ENCODE measurements around the gene PDLIM5. TPM values are rescaled to one million over a fixed set of nuclear protein-coding genes. Genes with fewer than 3 reads are reported as not detected.
A peak's percentile ranks its signal among the peaks of the same experiment; 100 is the strongest.

The PDLIM5 gene
- total and polyA plus RNA-seq, 5 donors from 2014 or later: 36.5 to 64.5 (median 45.3) TPM

GRCh38 chr4:94523617-94524016 is 71.9 kb downstream of the PDLIM5 start:
- Mint-ChIP-seq H3K4me3 (no peak overlapping the region), H3K27ac (no peak overlapping the region), H3K9me3 (no peaks in the 10 kb centered on the region), H3K27me3 (no peaks in the 10 kb centered on the region), H3K4me1 (peaks cover 11 to 31% (median 20%) of the 10 kb centered on the region in 4 donors), H3K36me3 (peaks cover 9% of the 10 kb centered on the region)
- peaks cover 2% of the 10 kb centered on the region for H3K36me3 ChIP-seq (ENCODE audit: control insufficient read depth, insufficient read depth, low read length)
- ATAC-seq (ENCODE audit: low read depth in 2 of 2) (no peak), DNase-seq (no peak)
- no peak overlapping the region for H3K4me3 ChIP-seq (ENCODE audit: low read depth, low read length)
- no peaks in the 10 kb centered on the region for H3K4me1 ChIP-seq (ENCODE audit: control insufficient read depth, insufficient read depth, low read length, poor library complexity, severe bottlenecking)
- H3K9me3 ChIP-seq (ENCODE audit: control insufficient read depth in 2 of 2, low read length in 2 of 2): no peaks in the 10 kb centered on the region
- no peaks in the 10 kb centered on the region for H3K27me3 ChIP-seq (ENCODE audit: control insufficient read depth, insufficient read depth, low read length)
- H3K27ac ChIP-seq (ENCODE audit: insufficient read depth, low read length, poor library complexity, severe bottlenecking): no peak overlapping the region

- Histone ChIP-seq H3K36me3 (ENCODE audit: control insufficient read depth, insufficient read depth, low read length) (peaks cover 2% of the 10 kb centered on the region), H3K27me3 (ENCODE audit: control insufficient read depth, insufficient read depth, low read length) (no peaks in the 10 kb centered on the region), H3K27ac (ENCODE audit: insufficient read depth, low read length, poor library complexity, severe bottlenecking) (no peak overlapping the region), H3K4me3 (ENCODE audit: low read depth, low read length) (no peak overlapping the region), H3K4me1 (ENCODE audit: control insufficient read depth, insufficient read depth, low read length, poor library complexity, severe bottlenecking) (no peaks in the 10 kb centered on the region), H3K9me3 (ENCODE audit: control insufficient read depth in 2 of 2, low read length in 2 of 2) (no peaks in the 10 kb centered on the region)
- H3K4me1 Mint-ChIP-seq: peaks cover under 1 to 24% (median 4%) of the 10 kb centered on the region in 4 donors
- peaks cover 19% of the 10 kb centered on the region for H3K36me3 Mint-ChIP-seq
- no peak overlapping the region for H3K27ac Mint-ChIP-seq
- H3K9me3 Mint-ChIP-seq: no peaks in the 10 kb centered on the region
- no peak overlapping the region for H3K4me3 Mint-ChIP-seq
- peak in 1 of 3 donors; percentile 9 for DNase-seq
- ATAC-seq (ENCODE audit: low read depth in 2 of 2): no peak
- no peaks in the 10 kb centered on the region for H3K27me3 Mint-ChIP-seq
Measured at GRCh38 chr4:94525993-94526728, 74.4 kb downstream of the PDLIM5 start.

DNA sequence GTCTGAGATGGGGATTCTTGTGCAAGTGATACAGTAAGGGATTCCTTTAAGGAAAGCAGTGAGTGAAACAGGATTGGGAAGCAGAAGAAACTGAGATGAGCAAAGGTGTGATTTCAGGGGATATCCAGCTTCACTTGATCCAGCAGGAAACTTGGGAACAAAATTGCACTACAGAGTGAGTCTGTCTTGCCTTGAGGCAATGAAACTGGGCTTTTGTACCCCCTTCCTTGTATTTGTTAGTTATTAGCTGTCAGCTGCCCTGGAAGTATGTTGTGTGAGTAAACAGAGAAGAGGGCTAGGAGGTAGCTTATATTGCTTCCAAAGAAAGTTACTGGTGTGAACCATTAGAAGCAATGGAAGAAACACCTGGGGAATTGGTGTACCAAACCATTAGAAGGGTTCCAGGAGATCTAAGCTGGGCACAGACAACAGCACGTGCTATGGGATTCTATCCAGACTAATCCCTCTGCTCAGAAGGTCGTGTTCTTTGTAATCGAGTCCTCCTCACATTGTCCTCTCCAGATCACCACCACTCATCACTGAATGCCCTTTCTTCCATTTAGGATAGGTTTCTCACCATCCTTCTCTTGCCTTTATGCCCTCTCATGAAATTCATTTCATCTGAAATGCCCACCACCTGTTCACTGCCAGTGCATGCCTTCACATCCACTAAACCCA is 76.0 kb downstream of the PDLIM5 start:
- H3K27me3 Mint-ChIP-seq: no peaks in the 10 kb centered on the region
- peaks cover 2% of the 10 kb centered on the region for H3K36me3 ChIP-seq (ENCODE audit: control insufficient read depth, insufficient read depth, low read length)
- H3K27ac Mint-ChIP-seq: no peak overlapping the region

GRCh38 chr4:94528792-94529451 is 77.2 kb downstream of the PDLIM5 start:
- Mint-ChIP-seq H3K27ac (no peak overlapping the region), H3K4me1 (peaks cover 2 to 14% (median 8%) of the 10 kb centered on the region in 4 donors), H3K36me3 (peaks cover 19% of the 10 kb centered on the region), H3K9me3 (no peaks in the 10 kb centered on the region), H3K4me3 (no peak overlapping the region), H3K27me3 (no peaks in the 10 kb centered on the region)
- no peaks in the 10 kb centered on the region for H3K4me1 ChIP-seq (ENCODE audit: control insufficient read depth, insufficient read depth, low read length, poor library complexity, severe bottlenecking)
- DNase-seq (no peak), ATAC-seq (ENCODE audit: low read depth in 2 of 2) (no peak)
- H3K9me3 ChIP-seq (ENCODE audit: control insufficient read depth in 2 of 2, low read length in 2 of 2): no peaks in the 10 kb centered on the region
- no peaks in the 10 kb centered on the region for H3K36me3 ChIP-seq (ENCODE audit: control insufficient read depth, insufficient read depth, low read length)
- no peak overlapping the region for H3K4me3 ChIP-seq (ENCODE audit: low read depth, low read length)
- no peak overlapping the region for H3K27ac ChIP-seq (ENCODE audit: insufficient read depth, low read length, poor library complexity, severe bottlenecking)
- no peaks in the 10 kb centered on the region for H3K27me3 ChIP-seq (ENCODE audit: control insufficient read depth, insufficient read depth, low read length)

More for the DNA sequence above, 76.0 kb downstream of the PDLIM5 start:
- Histone ChIP-seq H3K9me3 (ENCODE audit: control insufficient read depth in 2 of 2, low read length in 2 of 2) (no peaks in the 10 kb centered on the region), H3K27me3 (ENCODE audit: control insufficient read depth, insufficient read depth, low read length) (no peaks in the 10 kb centered on the region), H3K27ac (ENCODE audit: insufficient read depth, low read length, poor library complexity, severe bottlenecking) (no peak overlapping the region), H3K4me3 (ENCODE audit: low read depth, low read length) (no peak overlapping the region), H3K4me1 (ENCODE audit: control insufficient read depth, insufficient read depth, low read length, poor library complexity, severe bottlenecking) (no peaks in the 10 kb centered on the region)
- ATAC-seq (ENCODE audit: low read depth in 2 of 2) (no peak), DNase-seq (no peak)
- Mint-ChIP-seq H3K4me1 (peaks cover 0 to 18% (median 5%) of the 10 kb centered on the region in 4 donors), H3K36me3 (peaks cover 19% of the 10 kb centered on the region), H3K4me3 (no peak overlapping the region), H3K9me3 (no peaks in the 10 kb centered on the region)

- H3K4me3 Mint-ChIP-seq: no peak overlapping the region
- H3K36me3 Mint-ChIP-seq: peaks cover 16% of the 10 kb centered on the region
- H3K27ac ChIP-seq (ENCODE audit: insufficient read depth, low read length, poor library complexity, severe bottlenecking): no peak overlapping the region
- H3K27ac Mint-ChIP-seq: no peak overlapping the region
- H3K27me3 ChIP-seq (ENCODE audit: control insufficient read depth, insufficient read depth, low read length): no peaks in the 10 kb centered on the region
- no peaks in the 10 kb centered on the region for H3K27me3 Mint-ChIP-seq
- no peak for ATAC-seq (ENCODE audit: low read depth in 2 of 2)
- no peaks in the 10 kb centered on the region for H3K36me3 ChIP-seq (ENCODE audit: control insufficient read depth, insufficient read depth, low read length)
- DNase-seq: no peak
- no peak overlapping the region for H3K4me3 ChIP-seq (ENCODE audit: low read depth, low read length)
- no peaks in the 10 kb centered on the region for H3K9me3 ChIP-seq (ENCODE audit: control insufficient read depth in 2 of 2, low read length in 2 of 2)
- H3K9me3 Mint-ChIP-seq: no peaks in the 10 kb centered on the region
- peaks cover 2 to 17% (median 9%) of the 10 kb centered on the region in 4 donors for H3K4me1 Mint-ChIP-seq
- no peaks in the 10 kb centered on the region for H3K4me1 ChIP-seq (ENCODE audit: control insufficient read depth, insufficient read depth, low read length, poor library complexity, severe bottlenecking)
Measured at GRCh38 chr4:94530073-94530472, 78.3 kb downstream of the PDLIM5 start.

DNA sequence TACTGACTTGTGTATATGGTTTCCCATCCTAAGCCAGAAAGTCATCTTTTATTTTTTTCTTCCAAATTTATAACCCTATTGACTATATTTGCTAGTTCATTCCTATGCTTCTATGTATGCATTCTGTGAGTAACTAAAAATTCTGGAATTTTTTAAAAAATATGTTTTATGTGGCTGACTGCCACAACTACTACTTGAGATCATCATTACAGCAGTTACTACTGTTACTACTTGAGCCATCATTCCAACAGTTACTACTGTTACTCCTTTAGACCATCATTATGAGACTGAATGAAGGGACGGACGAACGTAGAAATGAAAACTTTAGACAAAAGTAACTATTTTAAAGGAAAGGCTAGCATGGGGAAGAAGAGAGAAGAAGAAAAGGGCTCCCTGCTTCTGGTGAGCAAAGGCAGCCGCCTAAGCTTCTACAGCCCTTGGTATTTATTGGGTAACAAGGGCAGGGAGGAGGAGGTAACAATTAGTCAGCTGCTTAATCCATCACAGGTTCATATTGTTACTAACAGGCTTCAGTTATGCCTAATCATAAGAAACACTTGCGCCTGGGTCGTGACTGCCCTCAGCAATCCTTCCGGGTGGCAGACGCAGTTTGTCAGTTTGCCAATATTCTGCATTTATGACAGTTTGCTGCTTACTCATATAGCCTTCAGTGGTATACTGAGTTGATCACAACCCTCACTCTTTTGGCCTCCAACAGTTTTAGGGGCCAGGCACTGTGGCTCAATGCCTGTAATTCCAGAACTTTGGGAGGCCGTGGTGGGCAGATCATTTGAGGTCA is 80.4 kb downstream of the PDLIM5 start:
- ATAC-seq (ENCODE audit: low read depth in 2 of 2) (no peak), DNase-seq (no peak)
- Mint-ChIP-seq H3K4me1 (peaks cover 2 to 14% (median 8%) of the 10 kb centered on the region in 4 donors), H3K9me3 (no peaks in the 10 kb centered on the region), H3K4me3 (no peak overlapping the region), H3K27ac (no peak overlapping the region), H3K36me3 (peaks cover 17% of the 10 kb centered on the region), H3K27me3 (no peaks in the 10 kb centered on the region)
- Histone ChIP-seq H3K9me3 (ENCODE audit: control insufficient read depth in 2 of 2, low read length in 2 of 2) (no peaks in the 10 kb centered on the region), H3K36me3 (ENCODE audit: control insufficient read depth, insufficient read depth, low read length) (no peaks in the 10 kb centered on the region), H3K27me3 (ENCODE audit: control insufficient read depth, insufficient read depth, low read length) (no peaks in the 10 kb centered on the region), H3K4me1 (ENCODE audit: control insufficient read depth, insufficient read depth, low read length, poor library complexity, severe bottlenecking) (no peaks in the 10 kb centered on the region), H3K4me3 (ENCODE audit: low read depth, low read length) (no peak overlapping the region), H3K27ac (ENCODE audit: insufficient read depth, low read length, poor library complexity, severe bottlenecking) (no peak overlapping the region)

DNA sequence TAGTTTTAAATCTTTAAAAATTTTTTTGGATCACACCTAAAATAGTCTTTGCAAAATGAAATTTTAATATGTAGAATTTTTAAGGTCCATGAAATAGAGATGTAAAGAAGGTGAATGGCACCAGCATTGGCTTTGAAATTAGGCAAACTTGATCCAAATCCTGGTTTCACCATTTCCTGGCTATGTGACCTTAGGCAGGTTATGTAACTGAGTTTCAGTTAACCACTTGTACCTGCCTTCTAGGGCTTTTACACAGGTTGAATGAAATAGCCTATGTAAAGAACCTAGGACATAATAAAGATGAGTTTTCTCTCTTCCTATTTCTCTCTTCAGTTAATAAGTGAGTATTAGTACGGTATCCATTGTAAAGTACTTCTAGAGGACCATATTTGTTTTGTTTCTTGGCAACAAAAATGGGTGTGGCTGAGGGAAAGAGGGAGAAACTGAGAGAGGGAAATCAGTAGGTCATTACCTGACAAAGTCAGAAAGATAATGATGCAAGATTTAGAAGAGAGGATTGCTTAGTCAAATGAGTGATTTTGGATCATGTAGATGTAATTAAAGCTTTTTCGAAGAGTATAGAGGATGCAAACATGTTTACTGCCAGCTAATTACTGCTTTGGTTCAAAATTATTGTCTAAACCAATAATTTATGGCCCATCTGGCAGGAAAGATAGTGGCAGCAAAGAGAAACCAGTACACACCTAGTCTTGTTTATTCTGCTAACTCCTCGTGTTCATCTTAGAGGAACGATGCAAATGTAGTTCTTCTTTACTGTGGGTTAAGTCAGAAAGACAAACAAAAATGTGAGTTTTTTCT is 81.9 kb downstream of the PDLIM5 start:
- no peaks in the 10 kb centered on the region for H3K27me3 Mint-ChIP-seq
- ATAC-seq (ENCODE audit: low read depth in 2 of 2) (no peak), DNase-seq (no peak)
- H3K4me3 ChIP-seq (ENCODE audit: low read depth, low read length): no peak overlapping the region
- H3K9me3 Mint-ChIP-seq: no peaks in the 10 kb centered on the region
- H3K27ac Mint-ChIP-seq: no peak overlapping the region
- H3K9me3 ChIP-seq (ENCODE audit: control insufficient read depth in 2 of 2, low read length in 2 of 2): no peaks in the 10 kb centered on the region
- no peak overlapping the region for H3K27ac ChIP-seq (ENCODE audit: insufficient read depth, low read length, poor library complexity, severe bottlenecking)
- H3K4me3 Mint-ChIP-seq: no peak overlapping the region
- no peaks in the 10 kb centered on the region for H3K4me1 ChIP-seq (ENCODE audit: control insufficient read depth, insufficient read depth, low read length, poor library complexity, severe bottlenecking)
- H3K36me3 Mint-ChIP-seq: peaks cover 12% of the 10 kb centered on the region
- no peaks in the 10 kb centered on the region for H3K27me3 ChIP-seq (ENCODE audit: control insufficient read depth, insufficient read depth, low read length)
- peaks cover 2 to 20% (median 7%) of the 10 kb centered on the region in 4 donors for H3K4me1 Mint-ChIP-seq
- no peaks in the 10 kb centered on the region for H3K36me3 ChIP-seq (ENCODE audit: control insufficient read depth, insufficient read depth, low read length)
